Measurements from ENCODE around the gene MAP3K5.
A peak's percentile ranks its signal among the peaks of the same experiment; 100 is the strongest.

DNA sequence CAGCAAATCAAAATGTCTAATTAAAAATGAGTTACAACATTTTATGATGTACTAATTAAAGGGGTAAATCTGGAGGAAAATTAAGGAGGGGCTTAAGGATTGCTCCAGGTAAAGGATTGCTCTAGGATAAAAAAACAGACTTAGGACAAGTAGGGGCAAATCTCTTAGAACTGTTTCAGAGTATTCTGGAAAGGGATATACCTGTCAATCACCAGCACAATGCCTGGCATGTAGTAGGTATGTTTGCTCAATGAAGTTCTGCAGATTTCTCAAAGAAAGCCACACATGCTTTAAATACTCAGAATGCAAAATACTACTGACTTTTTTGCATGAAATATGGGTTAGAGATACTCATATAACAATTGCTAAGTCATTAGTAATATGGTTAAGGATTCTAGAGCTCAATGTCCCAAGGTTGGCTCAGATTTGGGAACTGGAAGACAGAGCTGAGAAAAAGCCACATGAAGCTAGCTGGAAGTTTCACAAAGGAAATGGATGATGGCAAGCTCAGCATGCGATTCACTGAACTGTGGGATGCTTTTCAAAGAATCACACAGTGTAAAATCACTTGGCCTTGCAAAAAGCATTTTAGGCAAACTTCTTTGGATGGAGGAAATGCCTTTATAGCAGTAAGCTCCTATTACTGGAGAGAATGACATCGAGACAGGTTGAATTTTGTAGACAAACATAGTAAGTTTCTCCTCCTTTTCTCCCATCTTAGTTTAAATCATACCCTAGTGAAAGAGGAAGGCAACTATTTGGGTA, 72.8 kb downstream of the MAP3K5 start:
- 0 out of 2 replicates have a peak, but pooled peaks have one; percentile 21 for TF ChIP-seq POLR2A (IDR thresholded peaks at IDR 0.05; ENCODE audit: low read depth, low read length)
- peak; percentile 42; the same call in 1 of the 2 replicates for TF ChIP-seq POLR2AphosphoS5 (IDR thresholded peaks at IDR 0.05; ENCODE audit: low read depth, low read length)
- peak; percentile 77 for TF ChIP-seq SPI1 (IDR thresholded peaks at IDR 0.05; ENCODE audit: low read depth, low read length)
- no peak for TF ChIP-seq POU2F2 (IDR thresholded peaks at IDR 0.05; ENCODE audit: low read depth, low read length)
- no peak for TF ChIP-seq TAF1 (IDR thresholded peaks at IDR 0.05; ENCODE audit: low read depth, low read length)
